LNCaP clone FGC (cell line): ENCODE measurements around the gene HSD17B14.

ENCODE experiments used
- DNase-seq: peaks from one replicate; pipeline ENCODE4 v3.0.0-alpha.2; 2011; ENCODE audit warnings: low read depth
- H3K4me3 ChIP-seq: 2 replicates; pipeline ENCODE4 v1.5.1; 2011; ENCODE audit warnings: mild to moderate bottlenecking, low read depth, low read length, control low read depth
- CTCF ChIP-seq: IDR thresholded peaks from 2 replicates; pipeline ENCODE4 v1.5.1; 2012; ENCODE audit warnings: mild to moderate bottlenecking; ENCODE audit not compliant: control insufficient read depth, insufficient read depth; ENCODE audit errors: extremely low read depth

Gene HSD17B14

GRCh38 chr19:48814895-48815294, 21.4 kb downstream of the HSD17B14 start:
- no peak overlapping the region for H3K4me3 ChIP-seq
- DNase-seq = no peak
- no peak for TF ChIP-seq CTCF

- no peak for TF ChIP-seq CTCF
- DNase-seq = no peak
- H3K4me3 ChIP-seq = no peak overlapping the region
These were observed 23.0 kb downstream of the HSD17B14 start for GRCh38 chr19:48813123-48813913.

GRCh38 chr19:48812094-48812929, 24.0 kb downstream of the HSD17B14 start:
- H3K4me3 ChIP-seq = no peak overlapping the region
- TF ChIP-seq CTCF = no peak
- no peak for DNase-seq

GRCh38 chr19:48810151-48810550, 26.1 kb downstream of the HSD17B14 start:
- DNase-seq = no peak
- TF ChIP-seq CTCF = no peak
- peak overlapping the region; percentile 70 for H3K4me3 ChIP-seq

GRCh38 chr19:48807590-48808308, 28.5 kb downstream of the HSD17B14 start:
- no peak overlapping the region for H3K4me3 ChIP-seq

More at GRCh38 chr19:48807590-48808308, 28.5 kb downstream of the HSD17B14 start:
- no peak for DNase-seq
- no peak for TF ChIP-seq CTCF
